Neural progenitor cell (in vitro differentiated cells): ENCODE measurements around the gene LAG3. TPM values are rescaled to one million over a fixed set of nuclear protein-coding genes. Genes with fewer than 3 reads are reported as not detected.

ENCODE experiments used
- DNase-seq: peaks from one replicate; pipeline ENCODE4 v3.0.0-alpha.2; 2016; ENCODE audit warnings: low spot score
- H2AFZ ChIP-seq: fragments of 200-600 bp; sonication (generic); replicated peaks from 2 replicates; pipeline ENCODE4 v1.6.1; 2016; ENCODE audit warnings: antibody characterized with exemption
- H3F3A ChIP-seq: fragments of 200-600 bp; sonication (generic); 2 replicates; pipeline ENCODE4 v1.6.1; 2016; ENCODE audit warnings: antibody characterized with exemption, low read depth
- H3K27ac ChIP-seq: fragments of 200-600 bp; sonication (generic); 2 replicates; pipeline ENCODE4 v1.5.1; 2016; ENCODE audit warnings: mild to moderate bottlenecking
- H3K27me3 ChIP-seq: fragments of 200-600 bp; sonication (generic); 2 replicates; pipeline ENCODE4 v1.6.1; 2016; ENCODE audit warnings: mild to moderate bottlenecking, moderate library complexity
- H3K36me3 ChIP-seq: fragments of 200-600 bp; sonication (generic); 2 replicates; pipeline ENCODE4 v1.5.1; 2016
- H3K4me1 ChIP-seq: fragments of 200-600 bp; sonication (generic); 2 replicates; pipeline ENCODE4 v1.6.1; 2016; ENCODE audit warnings: mixed run types
- H3K4me2 ChIP-seq: fragments of 200-600 bp; sonication (generic); 2 replicates; pipeline ENCODE4 v1.6.1; 2016
- H3K4me3 ChIP-seq: fragments of 200-600 bp; sonication (generic); 2 replicates; pipeline ENCODE4 v1.5.1; 2016
- H3K79me2 ChIP-seq: fragments of 200-600 bp; sonication (generic); 2 replicates; pipeline ENCODE4 v1.6.1; 2016; ENCODE audit warnings: low read depth
- H3K9ac ChIP-seq: fragments of 200-600 bp; sonication (generic); 2 replicates; pipeline ENCODE4 v1.6.1; 2016
- H3K9me3 ChIP-seq: fragments of 200-600 bp; sonication (generic); 2 replicates; pipeline ENCODE4 v1.5.1; 2016; ENCODE audit warnings: low read depth
- H4K20me1 ChIP-seq: fragments of 200-600 bp; sonication (generic); 2 replicates; pipeline ENCODE4 v1.6.1; 2016; ENCODE audit warnings: low read depth
- H3K27ac Mint-ChIP-seq: 3 replicates; pipeline ENCODE4 v1.8.0; 2021; ENCODE audit warnings: mixed read lengths
- H3K27me3 Mint-ChIP-seq: 2 replicates; pipeline ENCODE4 v1.8.0; 2022; ENCODE audit warnings: low read depth, mild to moderate bottlenecking, inconsistent platforms, moderate library complexity, mixed read lengths; ENCODE audit not compliant: insufficient read depth
- H3K36me3 Mint-ChIP-seq: 3 replicates; pipeline ENCODE4 v1.8.0; 2021; ENCODE audit warnings: mixed read lengths
- H3K4me1 Mint-ChIP-seq: 3 replicates; pipeline ENCODE4 v1.8.0; 2021; ENCODE audit warnings: mixed read lengths
- H3K4me3 Mint-ChIP-seq: 3 replicates; pipeline ENCODE4 v1.8.0; 2021; ENCODE audit warnings: mild to moderate bottlenecking, moderate library complexity, mixed read lengths
- H3K9me3 Mint-ChIP-seq: 3 replicates; pipeline ENCODE4 v1.8.0; 2020; ENCODE audit warnings: mixed read lengths
- EZH2 ChIP-seq: fragments of 200-600 bp; sonication (generic); IDR thresholded peaks from 2 replicates; pipeline ENCODE4 v1.6.1; 2017; ENCODE audit warnings: antibody characterized with exemption, mild to moderate bottlenecking, moderate library complexity
- EZH2phosphoT487 ChIP-seq: fragments of 200-600 bp; sonication (generic); IDR thresholded peaks from 2 replicates; pipeline ENCODE4 v1.6.1; 2017; ENCODE audit warnings: antibody characterized with exemption
- total RNA-seq: library from RNA; depleted of rRNA; stranded (reverse); fragments of >200 nt; gene quantifications from 2 replicates; pipeline ENCODE4 v1.2.3, GENCODE V29; 2015; ENCODE audit warnings: low replicate concordance
- TF ChIP-seq, protein P1 (sequence below): fragments of 200-600 bp; sonication (generic); IDR thresholded peaks from 2 replicates; pipeline ENCODE4 v1.5.1; 2017; ENCODE audit warnings: antibody characterized with exemption, mild to moderate bottlenecking

Gene LAG3
- total RNA-seq, 1 donor from 2014 or later, result 0.45 TPM

DNA sequence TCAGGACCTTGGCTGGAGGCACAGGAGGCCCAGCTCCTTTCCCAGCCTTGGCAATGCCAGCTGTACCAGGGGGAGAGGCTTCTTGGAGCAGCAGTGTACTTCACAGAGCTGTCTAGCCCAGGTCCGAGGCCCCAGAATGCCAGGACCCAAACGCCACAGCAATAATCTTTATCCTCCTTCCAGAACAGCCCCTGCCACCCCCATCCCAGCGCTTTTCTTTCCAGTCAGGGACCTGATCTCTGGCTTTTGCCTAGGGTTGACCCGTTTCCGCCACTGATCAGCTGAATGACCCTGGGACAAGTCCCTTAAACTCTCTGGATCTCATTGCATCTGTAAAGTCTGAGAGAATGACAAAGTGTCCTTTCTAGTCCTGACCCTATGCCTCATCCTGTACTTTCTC lies 5.1 kb downstream of the LAG3 start:
- no peaks in the 10 kb centered on the region for H3K9me3 ChIP-seq
- H3K4me2 ChIP-seq, result no peak overlapping the region
- no peaks in the 10 kb centered on the region for H3K79me2 ChIP-seq
- H3K9me3 Mint-ChIP-seq, result no peaks in the 10 kb centered on the region
- H3K36me3 Mint-ChIP-seq, result peaks cover 25% of the 10 kb centered on the region
- no peak overlapping the region for H3K9ac ChIP-seq
- no peak for TF ChIP-seq EZH2phosphoT487
- TF ChIP-seq EZH2, result no peak
- TF ChIP-seq, protein P1, sequence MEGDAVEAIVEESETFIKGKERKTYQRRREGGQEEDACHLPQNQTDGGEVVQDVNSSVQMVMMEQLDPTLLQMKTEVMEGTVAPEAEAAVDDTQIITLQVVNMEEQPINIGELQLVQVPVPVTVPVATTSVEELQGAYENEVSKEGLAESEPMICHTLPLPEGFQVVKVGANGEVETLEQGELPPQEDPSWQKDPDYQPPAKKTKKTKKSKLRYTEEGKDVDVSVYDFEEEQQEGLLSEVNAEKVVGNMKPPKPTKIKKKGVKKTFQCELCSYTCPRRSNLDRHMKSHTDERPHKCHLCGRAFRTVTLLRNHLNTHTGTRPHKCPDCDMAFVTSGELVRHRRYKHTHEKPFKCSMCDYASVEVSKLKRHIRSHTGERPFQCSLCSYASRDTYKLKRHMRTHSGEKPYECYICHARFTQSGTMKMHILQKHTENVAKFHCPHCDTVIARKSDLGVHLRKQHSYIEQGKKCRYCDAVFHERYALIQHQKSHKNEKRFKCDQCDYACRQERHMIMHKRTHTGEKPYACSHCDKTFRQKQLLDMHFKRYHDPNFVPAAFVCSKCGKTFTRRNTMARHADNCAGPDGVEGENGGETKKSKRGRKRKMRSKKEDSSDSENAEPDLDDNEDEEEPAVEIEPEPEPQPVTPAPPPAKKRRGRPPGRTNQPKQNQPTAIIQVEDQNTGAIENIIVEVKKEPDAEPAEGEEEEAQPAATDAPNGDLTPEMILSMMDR, result no peak
- no peak overlapping the region for H2AFZ ChIP-seq
- H3K4me3 Mint-ChIP-seq, result no peak overlapping the region
- H3K27me3 ChIP-seq, result peaks cover 18% of the 10 kb centered on the region
- no peak for DNase-seq
- peaks cover 48% of the 10 kb centered on the region for H3K4me1 ChIP-seq
- peaks cover 43% of the 10 kb centered on the region for H3F3A ChIP-seq
- peaks cover 47% of the 10 kb centered on the region for H3K4me1 Mint-ChIP-seq
- H3K27me3 Mint-ChIP-seq, result peaks cover 29% of the 10 kb centered on the region
- no peaks in the 10 kb centered on the region for H3K36me3 ChIP-seq
- H4K20me1 ChIP-seq, result peaks cover 13% of the 10 kb centered on the region
- no peak overlapping the region for H3K27ac ChIP-seq
- no peak overlapping the region for H3K4me3 ChIP-seq
- no peak overlapping the region for H3K27ac Mint-ChIP-seq

DNA sequence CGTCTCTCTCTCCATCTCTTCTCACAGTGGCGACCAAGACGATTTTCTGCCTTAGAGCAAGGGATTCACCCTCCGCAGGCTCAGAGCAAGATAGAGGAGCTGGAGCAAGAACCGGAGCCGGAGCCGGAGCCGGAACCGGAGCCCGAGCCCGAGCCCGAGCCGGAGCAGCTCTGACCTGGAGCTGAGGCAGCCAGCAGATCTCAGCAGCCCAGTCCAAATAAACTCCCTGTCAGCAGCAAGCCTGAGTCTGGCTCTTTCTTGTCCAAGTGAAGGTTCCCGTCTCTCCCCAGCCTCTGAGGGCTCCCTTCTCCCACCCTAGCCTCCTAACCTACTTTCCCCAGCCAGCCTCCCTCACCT lies 5.9 kb downstream of the LAG3 start:
- DNase-seq, result peak; percentile 57
- Histone ChIP-seq H3K36me3 (no peaks in the 10 kb centered on the region), H3K4me1 (peaks cover 45% of the 10 kb centered on the region), H3K79me2 (no peaks in the 10 kb centered on the region), H4K20me1 (peaks cover 5% of the 10 kb centered on the region), H3K4me3 (peak overlapping the region; percentile 37), H3F3A (peaks cover 35% of the 10 kb centered on the region), H2AFZ (no peak overlapping the region), H3K4me2 (peak overlapping the region; percentile 80), H3K27me3 (peaks cover 10% of the 10 kb centered on the region), H3K9me3 (no peaks in the 10 kb centered on the region), H3K27ac (peak overlapping the region; percentile 35), H3K9ac (no peak overlapping the region)
- peaks cover 23% of the 10 kb centered on the region for H3K36me3 Mint-ChIP-seq
- H3K4me3 Mint-ChIP-seq, result peak overlapping the region; percentile 84
- peaks cover 42% of the 10 kb centered on the region for H3K4me1 Mint-ChIP-seq
- peak overlapping the region; percentile 98 for H3K27ac Mint-ChIP-seq
- TF ChIP-seq, protein P1, result no peak
- no peak for TF ChIP-seq EZH2
- TF ChIP-seq EZH2phosphoT487, result no peak
- peaks cover 27% of the 10 kb centered on the region for H3K27me3 Mint-ChIP-seq
- H3K9me3 Mint-ChIP-seq, result no peaks in the 10 kb centered on the region

DNA sequence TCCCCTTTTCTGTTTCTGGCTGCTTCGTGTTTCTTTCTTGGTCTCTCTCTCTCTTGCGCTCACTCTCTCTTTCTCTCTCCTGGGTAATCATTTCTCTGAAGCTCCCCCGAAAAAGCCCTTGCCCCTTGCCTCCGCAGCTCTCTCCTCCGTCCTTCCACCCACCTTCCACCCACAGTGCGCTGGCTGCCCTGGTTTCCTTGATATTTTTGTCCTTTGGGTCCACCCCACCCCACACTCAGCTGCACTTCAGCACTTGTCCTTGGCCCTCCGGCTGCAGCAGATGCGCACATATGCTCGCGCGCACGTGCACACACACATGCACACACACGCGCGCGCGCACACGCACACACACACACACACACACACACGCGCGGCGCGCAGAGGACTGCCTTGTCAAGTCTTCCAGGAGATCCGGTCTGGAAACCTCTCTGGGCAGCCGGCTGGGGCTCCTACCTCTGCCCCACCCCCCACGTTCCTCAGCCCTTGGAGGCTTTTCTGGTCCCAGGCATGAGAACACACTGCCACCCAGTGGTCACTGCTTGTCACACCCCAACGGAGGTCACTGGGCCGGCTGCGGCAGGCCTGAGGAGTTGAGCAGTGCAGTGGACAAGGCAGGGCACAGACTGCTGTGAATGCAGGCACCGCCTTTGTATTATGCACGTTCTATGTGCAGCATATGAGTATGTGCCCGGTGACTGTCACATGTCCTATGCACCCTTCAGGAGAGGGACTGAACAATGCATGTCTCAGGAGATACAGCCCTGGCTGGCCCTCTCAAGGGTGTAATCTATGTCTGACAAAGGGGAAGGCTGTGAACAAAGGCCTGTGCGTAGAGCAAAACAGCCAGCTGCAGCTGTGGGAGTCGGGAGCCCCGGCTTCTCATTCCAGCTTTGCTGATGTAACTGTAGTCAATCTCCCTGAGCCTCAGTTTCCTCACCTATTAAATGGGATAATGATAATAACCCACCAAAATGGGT lies 6.5 kb downstream of the LAG3 start:
- Mint-ChIP-seq H3K36me3 (peaks cover 22% of the 10 kb centered on the region), H3K4me3 (peak overlapping the region; percentile 84), H3K27me3 (peaks cover 24% of the 10 kb centered on the region), H3K27ac (peak overlapping the region; percentile 98), H3K4me1 (peaks cover 43% of the 10 kb centered on the region), H3K9me3 (no peaks in the 10 kb centered on the region)
- peaks cover 30% of the 10 kb centered on the region for H3F3A ChIP-seq
- H3K79me2 ChIP-seq, result no peaks in the 10 kb centered on the region
- peak overlapping the region; percentile 35 for H3K27ac ChIP-seq
- no peaks in the 10 kb centered on the region for H3K9me3 ChIP-seq
- H3K4me1 ChIP-seq, result peaks cover 41% of the 10 kb centered on the region
- H3K27me3 ChIP-seq, result peaks cover 4% of the 10 kb centered on the region
- peak overlapping the region; percentile 37 for H3K4me3 ChIP-seq
- peak overlapping the region; percentile 80 for H3K4me2 ChIP-seq
- peaks cover 3% of the 10 kb centered on the region for H4K20me1 ChIP-seq
- H3K36me3 ChIP-seq, result no peaks in the 10 kb centered on the region
- TF ChIP-seq, protein P1, result peak; percentile 99
- TF ChIP-seq EZH2 (peak; percentile 43), EZH2phosphoT487 (peak; percentile 22)
- no peak overlapping the region for H3K9ac ChIP-seq
- H2AFZ ChIP-seq, result peak overlapping the region; percentile 26
- DNase-seq, result peak; percentile 98
